Transverse colon (tissue), 4 donors: ENCODE results near the gene PRAMEF20.

Experiments used
- EP300 ChIP-seq: sonication (generic); formaldehyde crosslinking; IDR thresholded peaks from one replicate; pipeline ENCODE4 v1.6.1; 2017; ENCODE audit warnings: antibody characterized with exemption, low read depth
- POLR2A ChIP-seq: fragments of 450-650 bp; IDR thresholded peaks from one replicate; pipeline ENCODE4 v1.6.1; 2016; ENCODE audit warnings: antibody characterized with exemption, mild to moderate bottlenecking, moderate library complexity
- POLR2AphosphoS5 ChIP-seq, 3 donors: sonication (generic); formaldehyde crosslinking; IDR thresholded peaks; one replicate each; pipeline ENCODE4 v1.6.1; 2016; ENCODE audit warnings: antibody characterized with exemption in 3 of 3
- TF ChIP-seq, protein P1 (sequence below), 5 experiments: fragments of 200-600 bp in 3 of 5; fragments of 450-650 bp in 2 of 5; sonication (generic) in 3 of 5; IDR thresholded peaks; 1 replicate in 2 of 5; 2 replicates in 3 of 5; pipeline ENCODE4 v1.5.1; 2016 to 2017; ENCODE audit warnings: antibody characterized with exemption in 5 of 5, inconsistent platforms in 3 of 5, mild to moderate bottlenecking in 2 of 5, moderate library complexity in 1 of 5

DNA sequence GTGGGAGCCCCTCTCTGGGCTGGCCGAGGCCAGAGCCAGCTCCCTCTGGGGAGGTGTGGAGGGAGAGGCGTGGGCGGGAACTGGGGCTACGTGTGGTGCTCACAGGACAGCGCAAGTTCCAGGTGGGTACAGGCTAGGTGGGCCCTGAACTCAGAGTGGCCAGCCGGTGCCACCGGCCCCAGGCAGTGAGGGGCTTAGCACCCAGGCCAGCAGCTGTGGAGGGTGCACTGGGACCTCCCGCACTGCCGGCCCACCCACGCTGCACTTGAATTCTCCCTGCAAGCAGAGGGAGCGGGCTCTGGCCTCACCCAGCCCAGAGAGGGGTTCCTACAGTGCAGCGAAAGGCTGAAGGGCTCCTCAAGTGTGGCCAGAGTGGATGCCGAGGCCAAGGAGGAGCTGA lies 20.2 kb downstream of the PRAMEF20 start:
- TF ChIP-seq, protein P1, sequence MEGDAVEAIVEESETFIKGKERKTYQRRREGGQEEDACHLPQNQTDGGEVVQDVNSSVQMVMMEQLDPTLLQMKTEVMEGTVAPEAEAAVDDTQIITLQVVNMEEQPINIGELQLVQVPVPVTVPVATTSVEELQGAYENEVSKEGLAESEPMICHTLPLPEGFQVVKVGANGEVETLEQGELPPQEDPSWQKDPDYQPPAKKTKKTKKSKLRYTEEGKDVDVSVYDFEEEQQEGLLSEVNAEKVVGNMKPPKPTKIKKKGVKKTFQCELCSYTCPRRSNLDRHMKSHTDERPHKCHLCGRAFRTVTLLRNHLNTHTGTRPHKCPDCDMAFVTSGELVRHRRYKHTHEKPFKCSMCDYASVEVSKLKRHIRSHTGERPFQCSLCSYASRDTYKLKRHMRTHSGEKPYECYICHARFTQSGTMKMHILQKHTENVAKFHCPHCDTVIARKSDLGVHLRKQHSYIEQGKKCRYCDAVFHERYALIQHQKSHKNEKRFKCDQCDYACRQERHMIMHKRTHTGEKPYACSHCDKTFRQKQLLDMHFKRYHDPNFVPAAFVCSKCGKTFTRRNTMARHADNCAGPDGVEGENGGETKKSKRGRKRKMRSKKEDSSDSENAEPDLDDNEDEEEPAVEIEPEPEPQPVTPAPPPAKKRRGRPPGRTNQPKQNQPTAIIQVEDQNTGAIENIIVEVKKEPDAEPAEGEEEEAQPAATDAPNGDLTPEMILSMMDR (IDR thresholded peaks at IDR 0.05) = no peak
- TF ChIP-seq POLR2A (no peak), EP300 (no peak), POLR2AphosphoS5 (IDR thresholded peaks at IDR 0.05) (no peak)
